Fibroblast of skin of scalp (primary cell): Measurements from ENCODE around the gene INTS7.
"Not testable (repeated sequence)": the region's sequence is repeated elsewhere in the genome, so short reads cannot be mapped to it uniquely, and the experiment has no call there.

Experiments
- DNase-seq: peaks from one replicate; pipeline ENCODE4 v3.0.0-alpha.2; 2013

The INTS7 gene

DNA sequence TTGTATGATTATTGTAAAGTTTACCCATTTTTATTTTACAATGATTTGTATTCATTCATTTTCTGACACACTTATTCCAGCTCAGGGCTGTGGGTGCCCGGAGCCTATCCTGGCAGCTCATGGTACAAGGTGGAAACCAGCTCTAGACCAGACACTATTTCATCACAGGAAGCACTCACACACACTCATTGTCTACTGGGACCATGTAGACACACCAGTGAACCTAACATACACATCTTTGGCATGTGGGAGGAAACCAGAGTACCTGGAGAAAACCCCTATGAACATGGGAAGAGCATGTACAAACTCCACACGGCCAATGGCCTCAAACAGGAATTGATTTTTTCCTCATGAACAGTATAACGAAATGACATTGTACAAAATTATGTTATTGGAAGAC, 2.5 kb upstream of the INTS7 start:
- no peak for DNase-seq

DNA sequence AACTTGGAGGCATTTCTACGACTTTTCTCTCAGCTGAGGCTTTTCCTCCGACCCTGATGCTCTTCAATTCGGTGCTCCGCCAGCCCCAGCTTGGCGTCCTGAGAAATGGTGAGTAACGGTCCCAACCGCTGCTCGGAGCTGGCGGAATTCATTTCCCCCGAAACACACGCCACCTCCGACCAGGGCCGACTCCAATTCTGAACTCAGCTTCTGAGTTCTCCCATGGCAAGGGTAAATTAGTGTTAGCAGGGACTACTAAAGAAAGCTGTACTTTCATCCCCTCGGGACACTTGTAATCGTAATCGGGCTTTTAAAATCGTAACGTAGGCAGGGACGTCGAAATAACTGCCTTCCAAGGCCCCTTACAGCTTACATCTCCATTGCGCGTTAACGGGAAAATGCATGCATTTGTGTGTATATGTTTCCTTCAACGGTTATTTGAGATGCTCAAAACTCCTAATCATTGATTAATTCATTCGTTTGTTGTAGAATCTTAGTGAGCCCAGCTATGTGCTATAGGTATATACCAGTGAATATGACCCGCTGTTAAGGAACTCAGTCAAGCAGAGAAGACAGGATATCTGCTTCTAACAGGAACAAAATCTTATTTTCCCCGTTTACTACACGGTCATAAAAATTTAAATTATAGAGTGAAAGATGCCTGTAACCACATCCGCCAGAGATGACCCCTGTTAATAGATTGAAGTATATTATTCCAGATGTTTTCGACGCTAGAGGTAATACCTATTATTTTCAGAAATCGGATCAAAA, 663 bp upstream of the INTS7 start:
- DNase-seq = no peak

DNA sequence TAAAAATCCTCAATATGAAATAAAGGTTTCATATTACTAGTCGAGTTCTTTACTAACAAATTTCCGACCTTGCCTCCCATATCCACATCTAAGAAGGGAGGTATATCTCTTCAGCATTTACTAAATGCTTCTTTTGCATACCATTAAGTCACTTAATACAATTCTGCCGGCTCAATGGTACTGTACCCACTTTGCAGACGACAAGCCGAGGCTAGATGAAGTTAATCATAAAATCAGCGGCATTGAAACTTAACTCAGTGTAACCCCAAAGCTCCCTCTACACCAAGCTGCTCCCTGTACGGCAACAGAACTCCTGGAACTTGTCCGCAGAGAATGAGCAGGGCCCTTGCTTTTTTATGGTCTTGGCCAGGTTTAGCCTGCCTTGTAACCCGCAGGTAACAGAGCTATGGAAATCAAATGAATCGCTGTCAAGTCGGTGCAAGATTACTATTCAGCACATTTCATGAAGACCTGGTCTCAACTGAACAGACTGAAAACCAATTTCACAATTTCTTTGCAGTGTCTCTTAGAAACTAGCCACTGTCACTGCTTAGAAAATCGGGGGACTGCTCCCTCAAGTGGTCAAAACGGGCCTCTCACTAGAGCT, 738 bp downstream of the INTS7 start:
- no peak for DNase-seq

DNA sequence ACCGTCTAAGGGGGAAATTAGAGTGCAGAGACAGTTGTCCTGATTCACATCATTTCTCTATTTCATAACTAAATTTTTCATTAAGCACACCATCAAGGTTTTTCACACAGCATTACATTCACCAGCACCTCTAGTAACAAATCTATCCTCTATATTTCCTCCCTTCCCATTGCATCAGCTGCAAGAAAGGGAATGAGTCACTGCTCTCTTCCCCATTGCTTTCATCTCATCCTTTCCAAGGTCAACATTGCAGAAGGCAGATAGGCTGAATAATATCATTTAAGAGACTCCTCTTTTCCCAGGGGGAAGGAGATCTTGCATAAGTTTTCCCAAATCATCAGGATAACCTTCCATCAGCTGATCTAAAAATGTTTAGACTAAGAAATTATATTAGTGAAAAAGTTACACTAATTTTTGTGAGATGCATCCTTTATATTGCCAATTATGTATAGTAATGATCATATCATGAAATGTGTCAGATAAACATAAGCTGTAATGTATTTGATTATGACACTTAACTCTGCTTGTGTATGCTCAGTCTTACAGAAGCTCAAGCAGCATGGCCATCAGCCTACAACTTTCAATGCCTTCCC, 4.3 kb downstream of the INTS7 start:
- peak; percentile 93 for DNase-seq

DNA sequence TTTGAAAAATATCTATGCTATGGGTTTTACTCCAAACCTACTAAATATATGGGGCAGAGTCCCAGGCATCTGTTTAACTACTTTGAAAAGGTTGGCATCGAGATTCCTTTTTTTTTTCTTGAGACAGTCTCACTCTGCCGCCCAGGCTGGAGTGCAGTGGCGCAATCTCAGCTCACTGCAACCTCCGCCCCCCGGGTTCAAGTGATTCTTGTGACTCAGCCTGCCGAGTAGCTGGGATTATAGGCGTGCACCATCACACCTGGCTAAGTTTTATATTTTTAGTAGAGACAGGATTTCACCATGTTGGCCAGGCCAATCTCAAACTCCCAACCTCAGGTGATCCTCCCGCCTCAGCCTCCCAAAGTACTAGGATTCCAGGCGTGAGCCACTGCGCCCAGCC, 7.6 kb downstream of the INTS7 start:
- not testable (repeated sequence) for DNase-seq

DNA sequence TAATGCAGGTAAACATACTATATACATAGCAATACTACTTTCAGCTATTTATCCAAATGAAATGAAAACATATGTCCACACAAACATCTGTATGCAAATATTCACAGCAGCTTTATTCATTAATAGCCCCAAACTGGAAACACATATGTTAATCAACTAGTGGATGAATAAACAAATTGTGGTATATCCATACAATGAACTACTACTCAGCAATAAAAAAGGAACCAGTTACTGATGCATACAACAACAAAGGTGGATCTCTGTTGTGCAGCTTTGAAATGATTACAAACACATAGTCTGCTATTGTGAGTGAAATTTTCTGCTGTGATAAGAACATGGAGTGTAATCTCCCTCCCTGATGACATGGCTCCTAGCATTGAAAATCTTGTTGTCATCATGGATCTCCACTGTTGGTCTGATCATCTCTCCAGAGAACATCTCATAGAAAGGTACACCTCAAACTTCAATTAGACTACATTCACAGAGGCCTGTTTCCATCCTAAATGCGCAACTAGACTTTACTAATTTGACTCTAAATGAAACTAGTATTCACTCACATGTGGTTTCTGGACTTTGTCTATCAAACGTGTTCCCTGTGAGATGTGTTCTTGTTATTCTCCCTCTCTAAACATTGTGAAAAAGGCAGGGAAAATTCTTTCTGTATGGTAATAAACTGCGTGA, 10.7 kb downstream of the INTS7 start:
- no peak for DNase-seq

DNA sequence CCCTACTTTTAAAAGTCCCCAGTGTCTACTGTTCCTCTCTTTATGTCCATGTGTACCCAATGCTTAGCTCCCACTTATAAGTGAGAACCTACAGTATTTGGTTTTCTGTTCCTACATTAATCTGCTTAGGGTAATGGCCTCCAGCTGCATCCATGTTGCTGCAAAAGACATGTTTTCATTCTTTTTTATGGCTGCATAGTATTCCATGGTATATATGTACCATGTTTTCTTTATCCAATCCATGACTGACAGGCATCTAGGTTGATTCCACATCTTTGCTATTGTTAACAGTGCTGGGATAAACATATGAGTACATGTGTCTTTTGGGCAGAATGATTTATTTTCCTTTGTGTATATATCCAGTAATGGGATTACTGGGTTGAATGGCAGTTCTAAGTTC, 12.4 kb downstream of the INTS7 start:
- not testable (repeated sequence) for DNase-seq

DNA sequence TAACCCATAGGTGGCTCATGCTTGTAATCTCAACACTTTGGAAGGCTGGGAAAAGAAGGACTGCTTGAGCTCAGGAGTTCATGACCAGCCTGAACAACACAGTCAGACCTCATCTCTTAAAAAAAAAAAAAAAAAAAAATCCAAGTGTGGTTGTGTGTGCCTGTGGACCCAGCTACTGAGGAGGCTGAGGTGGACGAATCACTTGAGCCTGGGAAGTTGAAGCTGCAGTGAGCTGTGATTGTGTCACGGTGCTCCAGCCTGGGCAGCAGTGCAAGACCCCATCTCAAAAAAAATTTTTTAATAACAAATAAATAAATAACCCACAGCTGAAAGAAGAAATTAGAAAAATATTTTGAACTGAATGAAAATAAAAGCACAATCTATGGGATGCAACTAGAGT, 13.8 kb downstream of the INTS7 start:
- DNase-seq = no peak

DNA sequence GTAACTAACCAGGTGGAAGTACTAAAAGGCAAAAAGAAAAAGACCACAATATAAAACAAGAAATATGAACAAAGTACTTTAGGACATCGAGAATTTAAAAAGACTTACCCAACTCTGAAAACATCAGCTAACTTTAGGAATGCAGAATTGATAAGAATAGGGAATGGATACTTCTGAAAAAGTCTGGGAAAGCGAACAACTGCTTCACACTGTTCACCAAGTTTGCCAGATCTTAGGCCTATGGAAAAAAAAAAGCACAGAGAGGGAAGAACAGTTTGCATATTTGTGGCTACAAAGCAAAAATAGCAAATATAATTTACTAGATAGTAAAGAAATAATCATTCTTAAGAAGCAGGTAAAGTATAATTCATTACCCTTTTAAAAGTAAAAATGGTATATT, 14.4 kb downstream of the INTS7 start:
- no peak for DNase-seq

DNA sequence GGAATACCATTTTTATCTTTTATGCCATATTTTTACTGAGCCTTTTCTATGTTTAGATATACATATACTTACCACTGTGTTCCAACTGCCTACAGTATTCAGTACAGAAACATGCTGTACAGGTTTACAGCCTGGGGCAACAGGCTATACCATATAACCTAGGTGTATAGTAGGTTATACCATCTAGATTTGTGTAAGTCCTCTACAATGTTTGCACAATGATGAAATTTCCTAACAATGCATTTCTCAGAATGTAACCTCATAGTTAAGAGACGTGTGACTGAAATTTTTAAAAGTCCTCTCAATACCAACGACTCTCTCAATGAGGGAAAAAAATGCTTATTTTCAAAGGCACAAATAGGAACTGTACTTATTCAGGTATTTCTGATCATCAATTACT, 21.7 kb downstream of the INTS7 start:
- no peak for DNase-seq

DNA sequence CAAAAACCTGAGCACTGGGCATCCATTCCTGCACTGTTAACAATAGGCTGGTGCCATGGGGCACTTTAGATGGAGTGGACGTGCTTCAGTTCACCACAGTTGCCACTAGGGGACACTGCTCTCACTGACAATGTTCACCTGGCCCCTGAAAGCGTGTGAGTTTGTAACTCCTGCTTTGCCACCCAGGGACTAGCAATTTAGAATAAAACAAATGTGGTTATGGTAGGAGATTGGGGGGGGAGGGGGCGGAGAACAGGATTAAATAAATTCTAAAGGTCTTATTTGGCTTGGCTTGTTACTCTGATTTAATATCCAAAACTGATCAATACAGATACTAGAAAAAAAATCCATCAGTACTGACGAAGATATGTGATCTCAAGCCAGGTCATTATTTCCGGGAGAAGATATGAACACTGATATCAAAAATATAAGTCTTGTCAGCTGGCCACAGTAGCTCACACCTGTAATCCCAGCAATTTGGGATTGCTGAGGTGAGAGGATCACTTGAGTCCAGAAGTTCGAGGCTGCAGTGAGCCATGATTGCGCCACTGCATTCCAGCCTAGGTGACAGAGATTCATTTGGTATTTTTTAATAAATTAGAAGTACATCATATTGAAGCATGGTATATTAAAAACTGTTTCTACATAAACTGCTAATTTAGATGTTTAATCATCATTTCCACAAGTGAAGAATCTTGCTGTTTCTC, 23.2 kb downstream of the INTS7 start:
- DNase-seq = peak; percentile 69

DNA sequence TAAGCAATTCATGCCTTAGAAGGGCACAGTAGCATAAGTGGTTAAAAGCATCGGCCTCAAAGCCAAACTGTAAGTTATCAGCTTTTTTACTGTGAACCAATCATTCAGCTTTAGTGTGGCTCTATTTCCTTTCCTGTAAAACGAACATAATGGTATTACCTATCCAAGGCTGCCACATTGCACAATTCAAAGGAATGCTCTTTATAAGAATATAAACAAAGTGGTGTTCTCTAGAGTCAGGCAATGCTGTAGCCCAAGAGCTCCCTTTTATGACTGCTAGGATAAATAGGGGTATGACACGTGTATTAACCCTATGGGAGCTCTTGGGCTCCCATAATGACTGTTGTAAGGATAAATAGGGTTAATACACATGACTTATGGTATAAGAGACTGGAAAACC, 25.4 kb downstream of the INTS7 start:
- DNase-seq = no peak

DNA sequence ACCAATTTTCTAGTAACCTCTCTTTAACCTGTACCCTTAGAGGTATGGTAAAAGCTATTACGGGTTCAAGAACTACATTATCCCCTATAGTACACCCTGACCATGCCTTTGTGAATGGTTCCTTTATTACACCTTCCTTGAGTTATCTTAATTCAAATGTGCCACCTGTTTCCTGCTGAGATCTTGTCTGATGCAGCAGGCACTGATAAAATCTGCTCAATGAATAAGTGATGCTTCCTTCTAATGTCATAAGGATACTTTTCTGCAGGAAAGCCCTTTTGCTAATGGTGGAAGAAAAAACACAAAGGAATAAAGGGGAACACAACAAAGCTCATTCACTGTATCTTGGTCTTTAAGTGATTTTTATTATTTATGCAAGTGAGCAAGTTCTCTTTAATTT, 25.8 kb downstream of the INTS7 start:
- DNase-seq = no peak

DNA sequence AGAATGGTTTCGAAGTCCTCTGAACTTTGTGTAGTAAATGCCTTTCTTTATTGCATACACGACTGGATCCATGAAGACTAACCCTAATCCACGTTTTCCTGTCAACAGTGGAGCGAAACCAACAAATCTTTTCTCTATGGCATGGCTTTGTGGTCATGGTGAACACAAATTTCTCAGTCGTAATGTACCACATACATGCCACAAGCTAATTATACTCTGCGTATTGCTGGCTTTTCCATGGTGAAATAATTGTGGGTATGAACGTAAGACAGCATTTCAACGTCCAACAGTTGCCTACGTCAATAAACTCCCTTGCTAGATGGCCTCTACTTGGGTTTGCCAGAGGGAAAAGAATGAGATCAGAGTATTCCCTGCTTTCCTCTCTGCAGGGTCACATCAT, 27.5 kb downstream of the INTS7 start:
- DNase-seq = peak; percentile 40

DNA sequence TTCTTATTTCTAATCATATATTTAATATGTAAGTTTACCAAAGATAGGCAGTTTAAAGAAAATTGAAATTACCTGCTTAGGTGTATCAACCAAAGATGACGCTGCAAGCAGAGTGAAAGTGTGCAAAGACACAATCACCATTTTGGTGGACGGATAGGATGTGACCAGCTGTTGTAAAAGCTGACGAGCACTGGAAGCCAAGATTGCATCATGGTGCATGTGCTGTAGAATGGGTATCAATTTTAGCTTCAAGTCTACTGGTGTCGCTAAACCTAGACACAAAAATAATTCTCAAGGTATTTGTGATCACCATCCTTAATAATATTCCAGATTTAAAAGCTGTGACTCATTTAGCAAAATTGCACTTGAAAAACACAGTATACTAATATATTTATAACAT, 28.2 kb downstream of the INTS7 start:
- DNase-seq = no peak

DNA sequence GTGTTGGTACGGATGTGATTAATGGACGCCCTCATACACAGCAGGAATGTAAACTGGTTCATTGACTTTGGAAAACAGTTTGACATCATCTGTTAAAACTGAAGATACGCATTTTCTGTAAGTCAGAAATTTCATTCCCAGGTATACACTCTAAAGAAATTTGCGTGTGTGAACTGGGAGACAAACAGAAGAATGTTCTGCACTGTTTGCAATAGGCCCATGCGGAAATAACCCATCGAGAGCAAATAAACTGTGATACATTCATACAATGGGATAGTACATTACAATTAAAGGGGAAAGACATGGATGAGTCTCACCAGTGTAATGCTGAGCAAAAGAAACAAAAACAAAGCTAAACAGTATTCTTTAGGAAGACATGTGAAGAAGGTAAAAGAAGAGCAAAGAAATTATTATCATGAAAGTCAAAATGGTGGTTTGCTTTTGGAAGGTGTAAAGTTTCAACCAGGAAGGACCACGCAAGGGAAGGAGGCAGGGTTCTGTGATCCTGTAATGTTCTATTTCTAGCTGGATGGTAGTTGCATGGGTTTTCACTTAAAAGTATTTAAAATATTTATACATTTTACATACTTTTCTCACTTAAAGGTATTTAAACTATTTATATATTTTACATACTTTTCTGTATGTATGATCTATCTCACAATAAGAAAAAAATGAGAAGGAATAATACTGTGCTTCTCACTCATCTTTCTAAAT, 30.3 kb downstream of the INTS7 start:
- DNase-seq = peak; percentile 66

DNA sequence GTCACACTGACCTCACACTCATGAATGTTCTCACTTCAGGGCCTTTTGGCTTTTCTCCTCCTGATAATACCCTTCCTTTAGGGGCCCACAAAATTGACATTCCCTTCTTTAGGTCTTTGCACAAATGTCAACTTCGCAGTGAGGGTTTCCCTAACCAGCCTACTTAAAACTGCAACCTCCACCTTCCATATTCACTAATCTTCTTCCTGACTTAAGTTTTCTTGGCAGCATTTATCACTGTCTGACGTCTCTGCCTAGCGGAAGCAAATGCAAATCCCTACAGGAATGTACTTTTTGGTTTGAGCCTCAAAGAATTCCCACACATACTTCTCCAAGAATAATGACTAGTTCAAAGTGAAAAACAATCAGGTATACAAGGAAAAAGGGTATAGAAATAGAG, 32.8 kb downstream of the INTS7 start:
- DNase-seq = no peak

DNA sequence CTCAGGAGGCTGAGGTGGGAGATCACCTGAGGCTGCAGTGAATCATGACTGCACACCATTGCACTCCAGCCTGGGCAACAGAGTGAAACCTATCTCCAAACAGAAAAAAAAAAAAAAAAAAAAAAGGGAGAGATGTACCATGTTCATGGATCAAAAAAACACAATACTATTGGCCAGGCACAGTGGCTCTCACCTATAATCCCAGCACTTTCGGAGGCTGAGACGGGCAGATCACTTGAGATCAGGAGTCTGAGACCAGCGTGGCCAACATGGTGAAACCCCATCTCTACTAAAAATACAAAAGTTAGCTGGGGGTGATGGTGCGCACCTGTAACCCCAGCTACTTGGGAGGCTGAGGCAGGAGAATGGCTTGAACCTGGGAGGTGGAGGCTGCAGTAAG, 37.9 kb downstream of the INTS7 start:
- not testable (repeated sequence) for DNase-seq

DNA sequence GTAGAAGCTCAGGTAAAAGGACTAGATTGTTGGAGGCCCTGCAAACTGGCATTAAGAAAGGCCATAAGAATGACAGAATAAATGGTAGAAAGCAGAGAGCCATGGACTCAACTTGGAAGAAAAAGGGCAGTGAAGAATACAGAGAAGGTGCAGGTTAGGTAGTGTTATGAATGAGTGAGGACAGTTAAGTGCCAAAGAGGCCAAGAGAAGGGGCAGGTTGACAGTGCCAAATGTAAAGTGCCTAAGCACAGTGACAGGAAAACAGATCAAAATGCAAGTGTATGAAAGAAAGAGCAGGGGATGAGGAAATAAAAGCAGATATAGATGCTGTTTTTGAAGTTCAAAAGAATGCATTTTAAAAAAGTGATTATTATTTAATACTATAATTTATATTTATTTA, 43.7 kb downstream of the INTS7 start:
- no peak for DNase-seq

DNA sequence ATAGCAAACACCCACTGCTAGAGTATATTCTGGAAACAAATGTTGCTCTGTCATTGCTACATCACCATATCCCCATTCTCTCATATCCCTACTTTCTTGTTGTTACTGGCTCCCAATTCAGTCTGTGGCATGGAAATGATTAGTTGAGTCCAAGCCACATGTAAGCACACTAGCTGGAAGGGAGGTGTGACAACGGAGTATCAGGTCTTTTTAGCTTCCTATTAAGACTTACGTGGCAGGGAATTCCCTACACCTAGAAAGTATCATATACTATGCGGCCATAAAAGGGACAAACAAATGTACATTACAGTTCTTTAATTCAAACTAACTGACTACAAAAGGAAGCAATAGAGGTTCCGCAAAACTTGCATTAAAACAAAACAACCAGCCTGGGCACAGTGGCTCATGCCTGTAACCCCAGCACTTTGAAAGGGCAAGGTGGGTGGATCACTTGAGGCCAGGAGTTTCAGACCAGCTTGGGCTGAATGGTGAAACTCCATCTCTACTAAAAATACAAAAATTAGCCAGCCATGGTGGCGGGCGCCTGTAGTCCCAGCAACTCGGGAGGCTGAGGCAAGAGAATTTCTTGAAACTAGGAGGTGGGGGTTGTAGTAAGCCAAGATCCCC, 48.6 kb downstream of the INTS7 start:
- no peak for DNase-seq

DNA sequence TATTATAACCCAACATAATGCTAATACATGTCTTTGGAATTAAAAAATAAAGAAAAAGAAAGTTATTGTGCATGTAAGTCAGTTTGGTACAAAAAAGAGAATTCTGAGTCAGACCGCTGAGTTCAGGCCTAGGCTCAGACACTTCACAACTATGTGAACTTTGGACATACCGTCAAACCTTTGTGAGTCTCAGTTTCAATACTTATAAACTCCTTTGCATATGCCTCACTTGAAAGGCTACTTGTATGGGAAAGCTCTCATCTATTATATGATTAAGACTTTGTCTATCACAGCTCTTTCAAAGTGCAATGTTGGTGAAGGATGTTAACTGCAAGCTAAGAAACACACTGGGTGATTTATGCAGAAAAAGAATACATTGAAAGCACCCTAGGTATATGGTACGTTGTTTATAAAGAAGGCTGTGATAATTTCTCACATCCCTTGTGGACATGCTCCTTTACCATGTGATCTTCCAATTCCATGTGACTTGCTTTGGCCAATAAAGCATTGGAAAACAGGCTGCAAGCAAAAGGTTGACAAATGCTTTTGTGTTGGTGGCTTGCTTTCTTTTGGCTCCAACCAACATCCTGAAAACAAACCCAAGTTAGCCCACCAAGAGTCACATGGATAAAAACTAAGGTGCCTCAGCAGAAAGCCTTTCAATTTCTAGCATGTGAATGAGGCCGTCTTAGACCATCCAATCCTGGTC, 49.6 kb downstream of the INTS7 start:
- no peak for DNase-seq
